RWPE1 (cell line): ENCODE results near the gene RDM1.
A peak's percentile ranks its signal among the peaks of the same experiment; 100 is the strongest.

ENCODE experiments used
- CTCF ChIA-PET: fragments of 350-600 bp; sonication (Branson Sonifier 250); formaldehyde crosslinking; extraction: SDS; loops from one replicate; lab custom pipeline; 2021; lab: Yijun Ruan, JAX
- POLR2A ChIA-PET: fragments of 400-600 bp; formaldehyde crosslinking; extraction: SDS; loops from one replicate; lab custom pipeline; 2020; ENCODE audit warnings: antibody characterized with exemption; ENCODE audit not compliant: low non-redundant PET; lab: Yijun Ruan, JAX
- DNase-seq: peaks from one replicate; pipeline ENCODE4 v3.0.0; 2012; ENCODE audit warnings: low spot score
- H3K27ac ChIP-seq: fragments of 450-650 bp; 2 replicates; pipeline ENCODE4 v1.5.1; 2017
- CTCF ChIP-seq: fragments of 450-650 bp; conservative IDR thresholded peaks from 2 replicates; pipeline ENCODE4 v1.5.1; 2017; ENCODE audit warnings: low read depth, mild to moderate bottlenecking

RDM1 gene, protein sequence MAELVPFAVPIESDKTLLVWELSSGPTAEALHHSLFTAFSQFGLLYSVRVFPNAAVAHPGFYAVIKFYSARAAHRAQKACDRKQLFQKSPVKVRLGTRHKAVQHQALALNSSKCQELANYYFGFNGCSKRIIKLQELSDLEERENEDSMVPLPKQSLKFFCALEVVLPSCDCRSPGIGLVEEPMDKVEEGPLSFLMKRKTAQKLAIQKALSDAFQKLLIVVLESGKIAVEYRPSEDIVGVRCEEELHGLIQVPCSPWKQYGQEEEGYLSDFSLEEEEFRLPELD

DNA sequence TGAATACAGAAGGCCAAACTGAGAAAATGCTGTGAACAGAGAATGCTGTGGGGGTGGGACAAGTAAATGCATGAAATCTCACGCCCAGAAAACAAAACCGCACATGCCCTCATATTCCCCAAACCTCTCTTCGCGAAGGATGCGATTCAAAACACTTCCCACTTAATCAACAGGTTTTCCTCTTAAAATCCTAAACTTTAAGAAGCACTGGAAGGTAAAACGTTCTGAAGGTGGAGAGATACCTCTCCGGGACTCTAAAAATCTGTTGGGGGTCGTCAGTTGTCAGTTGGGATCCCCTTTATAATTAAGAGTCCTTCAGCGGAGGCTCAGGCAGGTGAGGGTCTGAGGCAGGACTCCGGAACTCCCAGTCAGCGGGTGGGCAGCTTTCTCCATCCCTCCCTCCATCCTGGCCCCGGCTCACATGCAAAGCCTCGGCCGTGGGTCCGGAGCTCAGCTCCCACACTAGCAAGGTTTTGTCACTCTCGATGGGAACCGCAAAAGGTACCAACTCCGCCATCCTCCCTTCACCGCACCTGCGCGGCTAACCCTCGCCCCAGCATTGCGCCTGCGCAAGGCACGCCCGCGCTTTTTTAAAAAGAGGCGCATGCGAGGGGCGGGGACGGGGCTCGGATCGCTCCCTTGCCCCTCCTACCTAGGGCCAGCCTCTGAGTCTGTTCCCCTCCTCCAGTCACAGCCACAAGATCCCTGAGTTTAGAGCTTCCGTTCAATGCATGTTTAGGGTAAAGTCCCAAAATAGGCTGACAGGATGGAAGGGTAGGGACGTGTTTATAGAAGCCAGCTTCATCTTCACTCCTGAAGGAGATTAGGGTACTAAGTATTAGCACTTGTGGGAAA lies at the start of gene RDM1:
RDM1 (minus strand) TSS at position 563 of the 855 bp plus-strand sequence; CDS start at position 517, 46 bp downstream.
- ChIA-PET POLR2A (no interaction called here), CTCF (interaction anchor here (0.6 to 1.5 kb wide), 2 partner anchors 17 kb away, joined by 3 to 7 read pairs; no protein-coding TSS in a partner anchor)
- DNase-seq = peak; percentile 96
- no peak for TF ChIP-seq CTCF
- peak within 1 kb of the TSS; percentile 12 for H3K27ac ChIP-seq

GRCh38 chr17:35978346-35978745 lies 47.8 kb upstream of the RDM1 start:
- POLR2A ChIA-PET = no interaction called here
- no peak for TF ChIP-seq CTCF
- H3K27ac ChIP-seq = no peak overlapping the region
- CTCF ChIA-PET = no interaction called here
- no peak for DNase-seq

GRCh38 chr17:35977509-35977908 lies 46.9 kb upstream of the RDM1 start:
- TF ChIP-seq CTCF = no peak
- DNase-seq = no peak
- no peak overlapping the region for H3K27ac ChIP-seq
- CTCF ChIA-PET = interaction anchor here (0.6 kb wide), 2 partner anchors 18 to 169 kb away, joined by 3 read pairs; no protein-coding TSS in a partner anchor
- POLR2A ChIA-PET = no interaction called here

DNA sequence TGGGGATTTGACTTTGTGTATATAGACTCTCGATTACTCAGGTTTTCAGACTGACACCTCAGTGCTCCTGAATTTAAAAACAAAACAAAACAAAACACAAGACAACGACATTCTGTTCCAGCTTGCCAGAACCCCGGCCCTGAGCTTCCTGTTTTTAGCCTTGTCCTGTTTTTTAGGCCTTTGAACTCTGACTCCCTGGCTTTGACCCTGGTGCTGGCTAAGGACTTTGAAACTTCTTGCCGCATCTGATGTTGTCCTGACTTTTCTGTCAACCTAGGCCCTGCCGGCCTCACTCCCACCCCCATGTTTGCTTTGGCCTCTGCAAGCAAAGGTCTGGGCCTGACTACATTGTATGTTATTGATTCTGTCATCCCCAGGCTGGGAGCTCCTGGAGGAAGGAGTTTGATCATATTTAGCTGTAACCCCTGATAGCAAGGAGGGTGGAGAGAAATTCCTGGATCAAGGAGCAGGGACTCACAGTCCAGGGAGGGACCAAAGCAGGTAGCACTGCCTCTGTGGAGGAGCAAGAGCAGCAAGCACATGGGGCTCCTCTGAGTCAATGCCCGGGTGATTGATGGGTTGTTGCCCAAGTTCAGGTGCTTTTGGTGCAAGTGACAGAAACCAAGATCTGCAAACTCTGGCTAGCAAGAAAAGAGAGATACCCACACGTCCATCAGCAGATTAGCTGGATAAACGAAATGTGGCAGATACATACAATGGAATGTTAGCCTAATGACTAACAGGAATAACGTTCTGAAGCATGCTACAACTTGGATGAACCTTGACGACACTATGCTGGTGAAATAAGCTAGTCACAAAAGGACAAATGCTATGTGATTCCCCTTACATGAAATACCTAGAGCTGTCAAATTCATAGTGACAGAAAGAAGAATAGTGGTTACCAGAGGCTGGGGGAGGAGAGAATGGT lies 43.0 kb upstream of the RDM1 start:
- ChIA-PET POLR2A (no interaction called here), CTCF (interaction anchor here (8.0 kb wide), 1 partner anchor 176 kb away, joined by 72 read pairs; no protein-coding TSS in a partner anchor)
- H3K27ac ChIP-seq = peak overlapping the region; percentile 28; the same call in 1 of the 2 replicates
- peak; percentile 49 for DNase-seq
- TF ChIP-seq CTCF = no peak

DNA sequence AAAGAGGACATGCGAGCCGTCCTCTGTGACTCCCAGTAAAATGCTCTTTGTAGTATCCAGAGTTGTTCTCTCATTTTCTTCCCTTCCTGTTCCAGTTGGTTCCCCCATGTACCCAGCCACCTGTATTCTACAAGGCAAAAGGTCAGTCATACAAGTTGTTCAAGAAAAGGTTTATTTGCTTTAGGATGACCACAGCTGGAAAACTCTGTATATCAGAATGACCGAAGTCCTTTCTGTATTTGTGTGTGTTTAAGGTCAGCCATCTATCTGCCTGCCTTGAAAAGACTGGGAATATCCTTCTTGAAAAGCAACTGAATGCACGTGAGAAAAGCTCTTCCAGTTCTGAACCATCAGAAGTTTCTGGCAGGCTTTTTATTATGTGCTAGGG lies 42.4 kb upstream of the RDM1 start:
- no peak for DNase-seq

More for the DNA sequence above, 42.4 kb upstream of the RDM1 start:
- TF ChIP-seq CTCF = no peak
- no peak overlapping the region for H3K27ac ChIP-seq
- CTCF ChIA-PET = interaction anchor here (8.0 kb wide), 1 partner anchor 176 kb away, joined by 72 read pairs; no protein-coding TSS in a partner anchor
- POLR2A ChIA-PET = no interaction called here
